GM19397 (cell line): ENCODE data around the gene EML6.

Source experiments
- ATAC-seq: cut with Tn5 transposase; IDR thresholded peaks from one replicate; pipeline ENCODE4 v1.9.1; 2021; ENCODE audit warnings: mild to moderate bottlenecking, moderate library complexity; ENCODE audit not compliant: unreplicated experiment

EML6 gene

GRCh38 chr2:54902763-54903162, 179.3 kb downstream of the EML6 start:
- ATAC-seq, result no peak

GRCh38 chr2:54903736-54904554, 180.5 kb downstream of the EML6 start:
- no peak for ATAC-seq

- no peak for ATAC-seq
Observed at GRCh38 chr2:54904836-54905235, 181.4 kb downstream of the EML6 start.

GRCh38 chr2:54906716-54907115, 183.3 kb downstream of the EML6 start:
- ATAC-seq, result no peak

GRCh38 chr2:54907663-54908062, 184.2 kb downstream of the EML6 start:
- no peak for ATAC-seq

- no peak for ATAC-seq
Observed at GRCh38 chr2:54908591-54908990, 185.1 kb downstream of the EML6 start.

GRCh38 chr2:54909001-54909400, 185.5 kb downstream of the EML6 start:
- ATAC-seq, result no peak

- ATAC-seq, result no peak
Observed at GRCh38 chr2:54912305-54912704, 188.8 kb downstream of the EML6 start.

- no peak for ATAC-seq
Observed at GRCh38 chr2:54912893-54913292, 189.4 kb downstream of the EML6 start.

- no peak for ATAC-seq
Observed at GRCh38 chr2:54914637-54915036, 191.2 kb downstream of the EML6 start.

GRCh38 chr2:54915101-54915500, 191.6 kb downstream of the EML6 start:
- no peak for ATAC-seq

- ATAC-seq, result no peak
Observed at GRCh38 chr2:54916637-54917036, 193.2 kb downstream of the EML6 start.

GRCh38 chr2:54918647-54919280, 195.3 kb downstream of the EML6 start:
- ATAC-seq, result no peak

- ATAC-seq, result no peak
Observed at GRCh38 chr2:54920660-54921059, 197.2 kb downstream of the EML6 start.

- no peak for ATAC-seq
Observed at GRCh38 chr2:54924121-54924520, 200.7 kb downstream of the EML6 start.

- ATAC-seq, result no peak
Observed at GRCh38 chr2:54925022-54925421, 201.6 kb downstream of the EML6 start.

- no peak for ATAC-seq
Observed at GRCh38 chr2:54927085-54927750, 203.8 kb downstream of the EML6 start.

GRCh38 chr2:54927751-54928615, 204.5 kb downstream of the EML6 start:
- ATAC-seq, result no peak

- no peak for ATAC-seq
Observed at GRCh38 chr2:54928719-54929118, 205.3 kb downstream of the EML6 start.

- ATAC-seq, result no peak
Observed at GRCh38 chr2:54931473-54931872, 208.0 kb downstream of the EML6 start.

GRCh38 chr2:54935389-54935788, 211.9 kb downstream of the EML6 start:
- no peak for ATAC-seq
